Gastroesophageal sphincter (tissue), 3 donors: ENCODE data around the gene KRT14.

Experiments used
- POLR2A ChIP-seq, 2 donors: fragments of 450-650 bp; IDR thresholded peaks; one replicate each; pipeline ENCODE4 v1.6.1; 2017; ENCODE audit warnings: antibody characterized with exemption in 2 of 2, mild to moderate bottlenecking in 2 of 2, moderate library complexity in 1 of 2
- TF ChIP-seq, protein P1 (sequence below), 4 experiments: fragments of 200-600 bp in 2 of 4; fragments of 450-650 bp in 2 of 4; sonication (generic) in 1 of 4; IDR thresholded peaks; one replicate each; pipeline ENCODE4 v1.5.1; 2017 to 2019; ENCODE audit warnings: antibody characterized with exemption in 4 of 4, mild to moderate bottlenecking in 2 of 4, moderate library complexity in 2 of 4

DNA sequence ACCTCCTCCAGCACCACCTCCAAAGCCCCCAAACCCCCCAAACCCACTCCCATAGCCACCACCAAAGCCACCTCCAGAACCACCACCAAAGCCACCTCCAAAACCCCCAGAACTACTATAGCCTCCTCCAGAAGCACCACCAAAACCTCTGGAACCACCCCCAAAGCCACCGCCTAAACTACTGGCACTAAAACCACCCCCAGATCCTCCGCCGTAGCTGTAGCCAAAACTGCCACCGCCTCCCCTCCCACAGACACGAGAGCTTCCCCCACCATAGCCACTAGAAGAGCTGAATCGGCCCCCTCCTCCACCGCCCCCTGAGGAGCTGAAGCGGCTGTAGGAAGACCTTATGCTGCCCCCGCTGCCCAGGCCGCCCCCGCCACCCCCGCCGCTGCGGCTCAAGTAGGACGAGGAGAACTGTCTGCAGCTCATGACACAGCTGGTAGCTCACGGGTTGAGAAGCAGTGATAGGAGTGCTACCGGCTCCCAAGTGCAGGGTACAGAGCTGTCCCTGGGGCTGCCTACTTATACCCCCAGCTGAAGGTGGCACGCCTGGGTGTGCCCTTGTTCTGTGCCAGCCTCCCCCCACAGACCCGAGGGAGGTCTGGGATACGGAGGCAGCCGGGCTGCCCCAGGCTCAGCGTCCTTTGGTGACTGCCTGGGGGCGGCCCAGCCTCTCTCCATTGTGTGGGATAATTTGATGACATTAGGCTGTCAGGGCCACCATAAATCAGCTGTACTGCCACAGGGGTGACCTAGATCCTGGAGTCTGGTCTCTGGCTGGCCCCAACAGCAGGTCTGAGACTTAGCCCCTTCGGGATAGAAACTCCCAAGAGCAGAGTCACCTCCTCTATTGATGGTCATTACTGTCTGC, 14.9 kb downstream of the KRT14 start, which contains the start of gene KRT9:
- TF ChIP-seq POLR2A (IDR thresholded peaks at IDR 0.05), result no peak
- TF ChIP-seq, protein P1, sequence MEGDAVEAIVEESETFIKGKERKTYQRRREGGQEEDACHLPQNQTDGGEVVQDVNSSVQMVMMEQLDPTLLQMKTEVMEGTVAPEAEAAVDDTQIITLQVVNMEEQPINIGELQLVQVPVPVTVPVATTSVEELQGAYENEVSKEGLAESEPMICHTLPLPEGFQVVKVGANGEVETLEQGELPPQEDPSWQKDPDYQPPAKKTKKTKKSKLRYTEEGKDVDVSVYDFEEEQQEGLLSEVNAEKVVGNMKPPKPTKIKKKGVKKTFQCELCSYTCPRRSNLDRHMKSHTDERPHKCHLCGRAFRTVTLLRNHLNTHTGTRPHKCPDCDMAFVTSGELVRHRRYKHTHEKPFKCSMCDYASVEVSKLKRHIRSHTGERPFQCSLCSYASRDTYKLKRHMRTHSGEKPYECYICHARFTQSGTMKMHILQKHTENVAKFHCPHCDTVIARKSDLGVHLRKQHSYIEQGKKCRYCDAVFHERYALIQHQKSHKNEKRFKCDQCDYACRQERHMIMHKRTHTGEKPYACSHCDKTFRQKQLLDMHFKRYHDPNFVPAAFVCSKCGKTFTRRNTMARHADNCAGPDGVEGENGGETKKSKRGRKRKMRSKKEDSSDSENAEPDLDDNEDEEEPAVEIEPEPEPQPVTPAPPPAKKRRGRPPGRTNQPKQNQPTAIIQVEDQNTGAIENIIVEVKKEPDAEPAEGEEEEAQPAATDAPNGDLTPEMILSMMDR (IDR thresholded peaks at IDR 0.05), result no peak
